Neural cell (in vitro differentiated cells): ENCODE results near the gene TRAK1.

Source experiments
- EP300 ChIP-seq: fragments of 450-650 bp; conservative IDR thresholded peaks from 2 replicates; pipeline ENCODE4 v1.6.1; 2014; ENCODE audit warnings: antibody characterized with exemption, mild to moderate bottlenecking, moderate library complexity; ENCODE audit not compliant: poor library complexity, severe bottlenecking
- EZH2 ChIP-seq: fragments of 200-600, 300-800 bp; shearing (Covaris generic), sonication (generic); IDR thresholded peaks from 2 replicates; pipeline ENCODE4 v1.6.1; 2014; ENCODE audit warnings: antibody characterized with exemption, low read length, borderline replicate concordance, mild to moderate bottlenecking; ENCODE audit not compliant: insufficient read depth, poor library complexity, severe bottlenecking
- POLR2AphosphoS5 ChIP-seq: IDR thresholded peaks from 2 replicates; pipeline ENCODE4 v1.6.1; 2012
- RAD21 ChIP-seq: fragments of 450-650 bp; conservative IDR thresholded peaks from 2 replicates; pipeline ENCODE4 v1.6.1; 2014; ENCODE audit warnings: antibody characterized with exemption, mild to moderate bottlenecking, moderate library complexity
- SMC3 ChIP-seq: fragments of 450-650 bp; conservative IDR thresholded peaks from 2 replicates; pipeline ENCODE4 v1.6.1; 2014; ENCODE audit warnings: antibody characterized with exemption, mild to moderate bottlenecking, moderate library complexity; ENCODE audit not compliant: poor library complexity
- TF ChIP-seq, protein P1 (sequence below): fragments of 450-650 bp; IDR thresholded peaks from 2 replicates; pipeline ENCODE4 v1.5.1; 2014; ENCODE audit warnings: antibody characterized with exemption, mild to moderate bottlenecking, moderate library complexity; ENCODE audit not compliant: poor library complexity, severe bottlenecking

GRCh38 chr3:42115215-42115614, 24.1 kb downstream of the TRAK1 start:
- TF ChIP-seq, protein P1, sequence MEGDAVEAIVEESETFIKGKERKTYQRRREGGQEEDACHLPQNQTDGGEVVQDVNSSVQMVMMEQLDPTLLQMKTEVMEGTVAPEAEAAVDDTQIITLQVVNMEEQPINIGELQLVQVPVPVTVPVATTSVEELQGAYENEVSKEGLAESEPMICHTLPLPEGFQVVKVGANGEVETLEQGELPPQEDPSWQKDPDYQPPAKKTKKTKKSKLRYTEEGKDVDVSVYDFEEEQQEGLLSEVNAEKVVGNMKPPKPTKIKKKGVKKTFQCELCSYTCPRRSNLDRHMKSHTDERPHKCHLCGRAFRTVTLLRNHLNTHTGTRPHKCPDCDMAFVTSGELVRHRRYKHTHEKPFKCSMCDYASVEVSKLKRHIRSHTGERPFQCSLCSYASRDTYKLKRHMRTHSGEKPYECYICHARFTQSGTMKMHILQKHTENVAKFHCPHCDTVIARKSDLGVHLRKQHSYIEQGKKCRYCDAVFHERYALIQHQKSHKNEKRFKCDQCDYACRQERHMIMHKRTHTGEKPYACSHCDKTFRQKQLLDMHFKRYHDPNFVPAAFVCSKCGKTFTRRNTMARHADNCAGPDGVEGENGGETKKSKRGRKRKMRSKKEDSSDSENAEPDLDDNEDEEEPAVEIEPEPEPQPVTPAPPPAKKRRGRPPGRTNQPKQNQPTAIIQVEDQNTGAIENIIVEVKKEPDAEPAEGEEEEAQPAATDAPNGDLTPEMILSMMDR: no peak
- TF ChIP-seq EZH2: no peak
- no peak for TF ChIP-seq EP300
- TF ChIP-seq POLR2AphosphoS5: no peak
- no peak for TF ChIP-seq RAD21
- TF ChIP-seq SMC3: no peak
